ENCODE measurements around the gene ADRA2B. TPM values are rescaled to one million over a fixed set of nuclear protein-coding genes. Genes with fewer than 3 reads are reported as not detected.
"Not testable (repeated sequence)": the region's sequence is repeated elsewhere in the genome, so short reads cannot be mapped to it uniquely, and the experiment has no call there.

The ADRA2B gene
- total RNA-seq, 4 donors from 2014 or later = 2.1 to 6.0 (median 4.0) TPM

DNA sequence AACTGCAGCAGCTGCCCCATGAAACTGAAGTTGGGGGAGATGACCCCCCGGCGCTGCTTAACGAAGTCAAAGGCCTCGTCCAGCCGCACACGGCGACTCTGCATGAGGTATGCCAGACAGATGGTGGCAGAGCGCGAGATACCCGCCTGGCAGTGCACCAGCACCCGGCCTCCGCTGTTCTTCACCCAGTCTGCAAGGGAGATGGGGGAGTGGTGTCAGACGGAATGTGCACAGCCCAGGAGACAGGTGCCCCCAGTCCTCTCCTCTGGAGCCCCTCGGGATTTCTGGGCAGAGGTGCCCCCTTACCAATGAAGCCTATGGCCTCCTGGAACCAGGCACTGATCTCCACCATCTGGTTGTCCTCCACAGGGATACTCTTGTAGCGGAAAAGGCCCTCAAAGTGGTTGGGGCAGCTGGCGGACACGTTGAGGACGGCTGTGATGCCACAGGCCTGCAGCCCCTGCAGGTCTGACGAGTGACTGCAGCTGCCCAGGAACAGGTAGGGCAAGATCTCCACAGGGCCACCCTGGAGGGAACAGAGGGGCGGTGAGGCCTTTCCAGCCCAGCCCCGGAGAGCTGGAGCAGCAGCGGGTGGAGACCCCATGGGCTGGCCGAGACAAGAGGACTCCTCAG, 27.6 kb upstream of the ADRA2B start:
- intact Hi-C loops (cut with DNase I) = no loop called here
- TF ChIP-seq EP300 (IDR thresholded peaks at IDR 0.05) (no peak), POLR2AphosphoS5 (IDR thresholded peaks at IDR 0.05) (no peak), POLR2A (IDR thresholded peaks at IDR 0.05; ENCODE audit: low read depth) (no peak)
- TF ChIP-seq, protein P1, sequence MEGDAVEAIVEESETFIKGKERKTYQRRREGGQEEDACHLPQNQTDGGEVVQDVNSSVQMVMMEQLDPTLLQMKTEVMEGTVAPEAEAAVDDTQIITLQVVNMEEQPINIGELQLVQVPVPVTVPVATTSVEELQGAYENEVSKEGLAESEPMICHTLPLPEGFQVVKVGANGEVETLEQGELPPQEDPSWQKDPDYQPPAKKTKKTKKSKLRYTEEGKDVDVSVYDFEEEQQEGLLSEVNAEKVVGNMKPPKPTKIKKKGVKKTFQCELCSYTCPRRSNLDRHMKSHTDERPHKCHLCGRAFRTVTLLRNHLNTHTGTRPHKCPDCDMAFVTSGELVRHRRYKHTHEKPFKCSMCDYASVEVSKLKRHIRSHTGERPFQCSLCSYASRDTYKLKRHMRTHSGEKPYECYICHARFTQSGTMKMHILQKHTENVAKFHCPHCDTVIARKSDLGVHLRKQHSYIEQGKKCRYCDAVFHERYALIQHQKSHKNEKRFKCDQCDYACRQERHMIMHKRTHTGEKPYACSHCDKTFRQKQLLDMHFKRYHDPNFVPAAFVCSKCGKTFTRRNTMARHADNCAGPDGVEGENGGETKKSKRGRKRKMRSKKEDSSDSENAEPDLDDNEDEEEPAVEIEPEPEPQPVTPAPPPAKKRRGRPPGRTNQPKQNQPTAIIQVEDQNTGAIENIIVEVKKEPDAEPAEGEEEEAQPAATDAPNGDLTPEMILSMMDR (IDR thresholded peaks at IDR 0.05) = no peak
- Histone ChIP-seq H3K4me1 (peaks cover 25 to 49% (median 47%) of the 10 kb centered on the region in 4 donors), H3K9me3 (no peaks in the 10 kb centered on the region), H3K36me3 (no peaks in the 10 kb centered on the region), H3K27me3 (no peaks in the 10 kb centered on the region), H3K27ac (replicated peaks in 1 of 4) (no peak overlapping the region), H3K4me3 (peak overlapping the region; percentile 62 to 70 (median 68))
- no peak for DNase-seq (ENCODE audit: extremely low spot score)
- WGBS = 92% methylated on average over 18 of the region's 23 CpGs

DNA sequence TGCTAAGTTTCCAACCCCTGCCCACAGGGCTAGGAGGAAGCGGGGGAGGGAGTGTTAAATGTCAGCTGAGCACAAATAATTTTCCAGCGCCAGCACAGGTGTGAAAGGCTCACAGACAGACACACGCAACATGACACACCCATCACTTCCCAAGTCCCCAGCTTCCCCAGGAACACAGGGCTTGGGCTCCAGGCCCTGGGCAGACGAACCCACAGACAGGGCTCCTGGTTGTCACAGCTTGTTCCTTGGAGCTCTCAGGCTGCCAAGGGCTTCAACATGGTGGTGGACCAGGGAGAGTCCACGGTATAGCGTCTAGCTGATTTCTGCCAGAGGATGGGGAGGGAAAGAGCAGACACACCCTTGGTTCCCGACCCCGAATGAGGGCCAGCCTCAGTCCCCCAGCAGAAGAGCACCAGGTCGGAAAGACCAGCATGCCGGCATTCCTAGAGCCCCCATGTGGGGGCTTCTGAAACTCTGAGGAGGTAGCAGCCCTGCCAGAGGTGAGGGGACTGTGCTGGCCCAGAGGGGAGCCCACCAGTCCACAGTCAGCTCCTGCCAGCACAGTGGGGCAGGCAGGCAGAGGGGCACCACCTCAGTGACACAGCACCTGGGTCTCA, 27.0 kb upstream of the ADRA2B start:
- Histone ChIP-seq H3K4me1 (peaks cover 25 to 43% (median 41%) of the 10 kb centered on the region in 4 donors), H3K27ac (replicated peaks in 1 of 4) (no peak overlapping the region), H3K27me3 (peaks cover 0 to 4% (median 0%) of the 10 kb centered on the region in 4 donors), H3K4me3 (peak overlapping the region in 2 of 4 donors; percentile 65 to 70), H3K36me3 (no peaks in the 10 kb centered on the region), H3K9me3 (no peaks in the 10 kb centered on the region)
- no peak for DNase-seq (ENCODE audit: extremely low spot score)
- WGBS = 91% methylated on average over 8 of the region's 10 CpGs
- no peak for TF ChIP-seq POLR2A (IDR thresholded peaks at IDR 0.05; ENCODE audit: low read depth)
- TF ChIP-seq EP300 (IDR thresholded peaks at IDR 0.05) = no peak
- TF ChIP-seq, protein P1 (IDR thresholded peaks at IDR 0.05) = no peak
- TF ChIP-seq POLR2AphosphoS5 (IDR thresholded peaks at IDR 0.05) = no peak
- intact Hi-C loops (cut with DNase I) = no loop called here

DNA sequence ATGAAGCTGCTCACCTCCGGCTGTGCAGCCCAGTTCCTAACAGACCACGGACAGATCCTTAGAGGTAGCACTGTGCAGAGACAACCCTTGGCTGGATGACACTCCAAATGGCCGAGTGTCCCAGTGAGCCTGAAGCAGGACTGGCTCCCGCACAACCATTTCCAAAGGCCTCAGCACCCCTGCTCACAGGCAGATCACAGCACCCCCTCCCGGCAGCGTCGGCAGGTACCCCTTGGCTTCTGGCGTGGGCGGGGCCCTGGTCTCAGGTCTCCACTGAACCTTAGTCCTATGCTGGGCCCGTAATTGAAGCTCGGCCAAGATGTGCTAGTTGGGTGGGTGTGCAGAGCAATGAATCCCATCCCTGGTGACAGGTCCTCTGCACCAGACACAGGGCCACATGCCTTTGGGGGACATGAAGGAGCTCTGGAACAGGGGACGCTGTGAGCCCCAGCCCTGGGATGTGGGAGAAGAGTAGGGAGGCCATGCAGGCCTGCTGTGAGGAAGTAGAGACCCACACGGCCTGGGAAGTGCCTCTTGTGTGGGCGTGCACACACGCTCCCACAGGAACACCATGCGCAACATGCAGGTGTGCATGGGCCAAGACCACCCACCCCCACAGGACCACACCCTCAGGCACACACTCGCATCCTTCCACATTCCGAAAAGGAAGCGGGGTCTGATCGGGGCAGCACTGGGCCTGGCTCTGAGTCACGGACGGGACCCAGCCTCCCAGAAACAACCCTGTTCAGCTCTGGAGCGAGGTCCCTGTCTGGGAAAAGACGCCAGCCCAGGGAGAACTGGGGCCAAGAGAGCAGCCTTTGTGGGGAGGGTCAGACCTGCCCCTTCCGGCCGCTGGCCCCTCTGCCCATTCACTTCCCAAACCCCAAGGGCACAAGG, 26.1 kb upstream of the ADRA2B start:
- H3K27ac ChIP-seq (replicated peaks in 1 of 4) = no peak overlapping the region
- peaks cover 0 to 12% (median 0%) of the 10 kb centered on the region in 4 donors for H3K27me3 ChIP-seq
- no peaks in the 10 kb centered on the region for H3K9me3 ChIP-seq
- peaks cover 21 to 34% (median 32%) of the 10 kb centered on the region in 4 donors for H3K4me1 ChIP-seq
- H3K36me3 ChIP-seq = no peaks in the 10 kb centered on the region
- no peak overlapping the region for H3K4me3 ChIP-seq
- no peak for DNase-seq (ENCODE audit: extremely low spot score)
- TF ChIP-seq POLR2A (IDR thresholded peaks at IDR 0.05; ENCODE audit: low read depth) (no peak), POLR2AphosphoS5 (IDR thresholded peaks at IDR 0.05) (no peak)
- intact Hi-C loops (cut with DNase I) = no loop called here
- WGBS = 84% methylated on average over 15 of the region's 26 CpGs

DNA sequence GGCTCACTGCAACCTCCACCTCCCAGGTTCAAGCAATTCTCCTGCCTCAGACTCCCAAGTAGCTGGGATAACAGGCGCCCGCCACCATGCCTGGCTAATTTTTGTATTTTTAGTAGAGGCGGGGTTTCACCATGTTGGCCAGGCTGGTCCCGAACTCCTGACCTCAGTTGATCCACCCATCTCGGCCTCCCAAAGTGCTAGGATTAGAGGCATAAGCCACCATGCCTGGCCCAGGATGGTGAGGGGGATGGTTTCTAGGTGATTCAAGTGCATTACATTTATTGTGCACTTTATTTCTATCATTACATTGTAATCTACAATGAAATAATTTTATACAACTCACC, 25.2 kb upstream of the ADRA2B start:
- H3K27me3 ChIP-seq = peaks cover 0 to 19% (median 0%) of the 10 kb centered on the region in 4 donors
- WGBS = 96% methylated on average over 5 of the region's 5 CpGs
- H3K4me1 ChIP-seq = peaks cover 21 to 26% (median 26%) of the 10 kb centered on the region in 4 donors
- DNase-seq (ENCODE audit: extremely low spot score); H3K36me3 ChIP-seq; intact Hi-C loops (cut with DNase I); H3K9me3 ChIP-seq; H3K4me3 ChIP-seq; H3K27ac ChIP-seq (replicated peaks in 1 of 4): not testable (repeated sequence)

GRCh38 chr2:96140941-96141623, 24.7 kb upstream of the ADRA2B start:
- Histone ChIP-seq H3K9me3 (no peaks in the 10 kb centered on the region), H3K27me3 (peaks cover 0 to 24% (median 0%) of the 10 kb centered on the region in 4 donors), H3K4me3 (no peak overlapping the region), H3K27ac (replicated peaks in 1 of 4) (no peak overlapping the region), H3K36me3 (no peaks in the 10 kb centered on the region), H3K4me1 (peaks cover 16 to 23% (median 21%) of the 10 kb centered on the region in 4 donors)
- no peak for TF ChIP-seq EP300 (IDR thresholded peaks at IDR 0.05)
- TF ChIP-seq POLR2AphosphoS5 (IDR thresholded peaks at IDR 0.05) = no peak
- TF ChIP-seq, protein P1 (IDR thresholded peaks at IDR 0.05) = no peak
- TF ChIP-seq POLR2A (IDR thresholded peaks at IDR 0.05; ENCODE audit: low read depth) = no peak
- WGBS = 89% methylated on average over 12 of the region's 13 CpGs
- DNase-seq (ENCODE audit: extremely low spot score) = no peak
- intact Hi-C loops (cut with DNase I) = no loop called here

All from esophagus muscularis mucosa (tissue), 4 donors.